ENCODE measurements around the gene HSBP1L1. TPM values are rescaled to one million over a fixed set of nuclear protein-coding genes. Genes with fewer than 3 reads are reported as not detected.

HSBP1L1 gene
- total RNA-seq, 1 donor from 2014 or later: 48.7 TPM

Other genes starting within 250 kb of the HSBP1L1 start
- 0.46 TPM for gene KCNG2, start 166.7 kb upstream of the HSBP1L1 start, total RNA-seq
- gene SLC66A2, start 13.0 kb upstream of the HSBP1L1 start, total RNA-seq: 59.5 TPM
- gene TXNL4A, start 23.9 kb downstream of the HSBP1L1 start, total RNA-seq: 80.7 TPM
- gene RBFA, start 69.8 kb downstream of the HSBP1L1 start, total RNA-seq: 18.0 TPM
- gene ADNP2, start 144.6 kb downstream of the HSBP1L1 start, total RNA-seq: 14.2 TPM